Gastroesophageal sphincter (tissue), 3 donors: ENCODE measurements around the gene PLK3.

Source experiments
- CTCF ChIP-seq, 4 experiments: fragments of 200-600 bp in 2 of 4; fragments of 450-650 bp in 2 of 4; sonication (generic) in 1 of 4; IDR thresholded peaks; one replicate each; pipeline ENCODE4 v1.5.1; 2017 to 2019; ENCODE audit warnings: antibody characterized with exemption in 4 of 4, mild to moderate bottlenecking in 2 of 4, moderate library complexity in 2 of 4
- EP300 ChIP-seq: sonication (generic); formaldehyde crosslinking; IDR thresholded peaks from one replicate; pipeline ENCODE4 v1.6.1; 2017; ENCODE audit warnings: antibody characterized with exemption, mild to moderate bottlenecking
- POLR2A ChIP-seq, 2 donors: fragments of 450-650 bp; IDR thresholded peaks; one replicate each; pipeline ENCODE4 v1.6.1; 2017; ENCODE audit warnings: antibody characterized with exemption in 2 of 2, mild to moderate bottlenecking in 2 of 2, moderate library complexity in 1 of 2
- POLR2AphosphoS5 ChIP-seq: sonication (generic); formaldehyde crosslinking; IDR thresholded peaks from one replicate; pipeline ENCODE4 v1.6.1; 2017; ENCODE audit warnings: antibody characterized with exemption

- no peak for TF ChIP-seq EP300
- no peak for TF ChIP-seq CTCF (IDR thresholded peaks at IDR 0.05)
- TF ChIP-seq POLR2A (IDR thresholded peaks at IDR 0.05), result no peak
- TF ChIP-seq POLR2AphosphoS5, result no peak
Observed at GRCh38 chr1:44826375-44827196, 26.4 kb downstream of the PLK3 start.
